GM12873 (cell line): ENCODE measurements around the gene ORAI1.

Experiments used
- TF ChIP-seq, protein P1 (sequence below): IDR thresholded peaks from 2 replicates; pipeline ENCODE4 v1.5.1; 2012; ENCODE audit warnings: low read depth, mild to moderate bottlenecking, moderate library complexity, low read length, control low read depth; ENCODE audit not compliant: insufficient read depth; ENCODE audit errors: missing control alignments

ORAI1 gene

DNA sequence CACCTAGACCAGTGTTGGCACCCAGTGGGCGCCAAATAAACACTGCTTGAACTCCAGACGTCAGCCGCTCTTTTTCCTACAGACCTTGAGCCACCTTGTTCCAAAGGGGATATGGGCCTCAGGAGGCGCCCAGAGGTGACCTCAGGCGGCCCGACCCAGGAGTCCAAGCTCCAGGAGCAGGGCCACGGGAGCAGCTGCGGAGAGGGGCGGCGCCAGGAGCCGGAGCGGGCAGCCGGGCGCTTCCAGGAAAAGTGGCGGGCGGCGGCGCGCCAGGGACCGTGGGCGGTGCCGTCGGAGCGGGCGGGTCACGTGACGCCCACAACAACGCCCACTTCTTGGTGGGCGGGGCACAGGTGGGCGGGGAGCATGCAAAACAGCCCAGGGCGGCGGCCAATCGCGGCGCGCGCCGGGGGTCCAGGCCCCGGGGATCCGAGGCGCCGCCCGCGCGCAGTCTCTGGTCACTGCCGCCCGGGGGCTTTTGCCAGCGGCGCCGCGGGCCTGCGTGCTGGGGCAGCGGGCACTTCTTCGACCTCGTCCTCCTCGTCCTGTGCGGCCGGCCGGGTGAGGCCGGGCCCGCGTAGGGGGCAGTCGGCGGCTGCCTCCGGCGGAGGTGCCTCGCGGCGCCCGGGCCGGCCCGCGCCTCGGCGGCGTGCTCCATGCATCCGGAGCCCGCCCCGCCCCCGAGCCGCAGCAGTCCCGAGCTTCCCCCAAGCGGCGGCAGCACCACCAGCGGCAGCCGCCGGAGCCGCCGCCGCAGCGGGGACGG is at the start of gene ORAI1:
Gene ORAI1, plus strand, starts transcription at position 444 of the 766 bp plus-strand sequence.
- TF ChIP-seq, protein P1, sequence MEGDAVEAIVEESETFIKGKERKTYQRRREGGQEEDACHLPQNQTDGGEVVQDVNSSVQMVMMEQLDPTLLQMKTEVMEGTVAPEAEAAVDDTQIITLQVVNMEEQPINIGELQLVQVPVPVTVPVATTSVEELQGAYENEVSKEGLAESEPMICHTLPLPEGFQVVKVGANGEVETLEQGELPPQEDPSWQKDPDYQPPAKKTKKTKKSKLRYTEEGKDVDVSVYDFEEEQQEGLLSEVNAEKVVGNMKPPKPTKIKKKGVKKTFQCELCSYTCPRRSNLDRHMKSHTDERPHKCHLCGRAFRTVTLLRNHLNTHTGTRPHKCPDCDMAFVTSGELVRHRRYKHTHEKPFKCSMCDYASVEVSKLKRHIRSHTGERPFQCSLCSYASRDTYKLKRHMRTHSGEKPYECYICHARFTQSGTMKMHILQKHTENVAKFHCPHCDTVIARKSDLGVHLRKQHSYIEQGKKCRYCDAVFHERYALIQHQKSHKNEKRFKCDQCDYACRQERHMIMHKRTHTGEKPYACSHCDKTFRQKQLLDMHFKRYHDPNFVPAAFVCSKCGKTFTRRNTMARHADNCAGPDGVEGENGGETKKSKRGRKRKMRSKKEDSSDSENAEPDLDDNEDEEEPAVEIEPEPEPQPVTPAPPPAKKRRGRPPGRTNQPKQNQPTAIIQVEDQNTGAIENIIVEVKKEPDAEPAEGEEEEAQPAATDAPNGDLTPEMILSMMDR: peak; percentile 13

DNA sequence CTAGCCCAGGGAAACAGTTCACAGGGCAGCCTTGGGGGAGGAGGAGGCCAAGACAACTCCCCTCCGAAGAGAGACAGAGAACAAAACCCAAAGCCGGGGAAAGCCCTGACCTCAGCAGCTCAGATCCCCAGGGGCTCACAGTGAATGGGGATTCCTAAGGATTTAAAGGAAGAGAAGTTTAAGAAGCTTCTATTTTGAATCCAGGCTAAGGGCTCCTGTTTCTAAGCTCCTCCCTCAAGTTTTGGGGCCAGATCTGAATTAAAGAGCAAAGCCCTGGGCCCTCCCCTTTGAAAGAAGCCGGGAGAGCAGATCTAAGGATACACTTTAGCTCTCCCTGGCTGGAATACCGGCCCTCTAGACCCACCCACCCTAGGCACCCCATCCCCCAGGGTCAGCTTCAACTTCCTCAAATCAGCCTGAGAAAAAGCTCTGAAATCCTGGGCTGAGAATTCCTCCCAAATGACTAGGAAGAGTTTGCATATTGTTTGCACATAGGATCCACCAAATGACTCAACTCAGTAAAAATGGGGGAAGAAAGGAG is 49.4 kb upstream of the ORAI1 start:
- TF ChIP-seq, protein P1: no peak

DNA sequence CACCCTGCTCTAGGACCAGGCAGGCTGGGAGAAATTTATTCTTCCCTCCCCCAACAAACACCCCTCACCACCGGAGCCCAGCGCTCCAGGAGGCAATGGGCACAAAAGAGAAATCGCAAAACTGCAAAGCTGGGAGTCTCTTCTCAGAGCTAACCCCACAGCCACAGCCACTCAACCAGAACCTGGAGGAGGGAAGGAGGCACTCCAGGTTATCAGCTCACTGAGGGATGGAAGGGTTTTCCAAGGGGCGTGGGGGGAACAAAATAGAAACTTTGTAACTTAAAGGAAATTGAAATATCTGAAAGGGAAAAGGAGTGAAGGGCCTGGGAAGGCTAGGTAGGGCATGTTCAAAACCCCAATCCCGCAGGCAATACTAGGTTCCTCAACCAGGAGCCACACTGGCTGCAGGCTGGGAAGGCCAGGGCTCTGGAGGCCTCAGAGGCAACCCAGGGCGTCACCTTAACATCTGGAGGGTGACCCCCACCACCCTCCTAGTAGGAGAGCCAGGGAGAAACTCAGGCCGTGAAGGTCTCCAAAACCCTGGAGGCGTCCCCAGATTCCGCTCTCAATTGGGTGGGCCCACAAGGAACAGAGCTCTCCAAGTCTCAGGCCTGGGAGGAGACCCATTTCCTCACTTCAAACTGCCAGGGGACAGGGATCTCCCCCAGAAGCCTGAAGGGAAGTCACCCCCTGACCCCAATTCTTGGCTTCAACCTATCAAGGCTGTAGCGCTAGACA is 48.7 kb upstream of the ORAI1 start:
- TF ChIP-seq, protein P1: no peak

DNA sequence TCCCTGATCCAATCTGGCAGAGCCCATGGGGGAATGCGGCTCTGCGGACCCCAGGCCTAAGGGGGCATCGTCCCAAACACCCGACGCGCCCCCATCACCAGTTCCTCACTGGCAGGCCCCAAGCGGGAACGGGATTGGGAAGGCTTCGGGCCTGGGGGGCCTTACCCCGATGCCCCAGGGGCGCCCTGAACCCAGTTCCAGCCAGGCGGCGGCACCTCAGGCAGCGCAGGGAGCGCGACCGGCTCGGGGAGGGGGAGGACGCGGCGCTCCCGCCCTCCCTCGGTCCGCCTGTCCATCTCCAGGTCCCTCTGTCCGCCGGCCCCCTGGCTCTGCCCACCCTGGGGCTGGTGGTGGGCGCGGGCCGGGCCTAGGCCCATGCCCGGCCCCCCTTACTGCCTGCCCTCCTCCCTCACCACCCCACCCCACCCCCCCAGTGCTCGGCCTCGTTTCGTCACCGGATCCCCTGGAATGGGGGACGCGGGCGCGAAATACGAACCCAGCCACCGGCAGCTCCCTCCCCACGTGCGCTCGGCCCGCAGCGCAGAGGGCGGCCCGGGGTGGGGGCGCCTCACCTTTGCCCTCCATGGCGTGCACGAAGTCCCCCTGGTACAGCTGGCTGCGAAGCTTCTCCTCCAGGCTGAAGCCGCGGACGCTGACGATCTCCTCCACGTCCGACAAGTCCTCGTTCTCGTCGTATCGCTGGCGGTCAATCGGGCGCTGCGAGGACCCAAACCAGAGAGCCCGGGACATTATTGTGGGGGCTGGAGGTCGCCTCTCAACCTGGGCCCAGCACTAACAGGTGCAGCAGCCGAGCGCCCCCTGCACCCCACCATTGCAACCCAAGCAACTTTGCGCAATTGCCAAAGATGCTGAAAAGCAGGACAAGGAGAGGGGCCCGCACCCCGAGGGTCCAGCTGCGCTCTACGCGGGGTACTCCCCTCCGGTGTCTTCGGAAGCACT is 47.8 kb upstream of the ORAI1 start:
- TF ChIP-seq, protein P1: peak; percentile 24

DNA sequence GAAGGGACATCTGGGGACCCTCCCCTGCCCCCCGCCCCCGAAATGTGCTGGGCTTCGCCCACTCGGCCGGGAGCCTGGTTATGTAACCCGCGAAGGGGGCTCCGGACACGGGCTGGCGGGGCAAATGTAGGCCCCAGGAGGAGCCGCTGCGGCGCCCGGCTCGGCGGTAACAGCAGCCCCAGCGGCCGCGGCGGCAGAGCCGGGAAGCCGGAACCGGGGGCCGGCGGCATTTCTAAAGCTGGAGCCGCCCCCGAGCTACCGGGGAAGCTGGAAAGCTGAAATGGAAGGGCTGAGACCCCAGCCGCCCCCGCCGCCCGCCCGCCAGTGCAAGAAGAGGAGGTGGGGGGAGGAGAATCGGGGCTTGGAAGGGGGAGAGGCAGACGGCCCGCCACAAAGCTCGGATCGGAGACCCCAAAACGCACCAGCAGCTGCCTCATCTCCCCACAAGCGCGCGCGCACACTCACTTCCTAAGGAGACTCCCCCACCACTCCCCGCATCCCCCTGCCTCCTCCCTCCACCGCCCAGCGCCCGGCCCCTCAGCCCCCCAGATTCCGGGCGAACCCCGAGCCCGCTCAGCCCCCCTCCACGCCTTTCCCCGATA is 47.0 kb upstream of the ORAI1 start:
- TF ChIP-seq, protein P1: no peak

DNA sequence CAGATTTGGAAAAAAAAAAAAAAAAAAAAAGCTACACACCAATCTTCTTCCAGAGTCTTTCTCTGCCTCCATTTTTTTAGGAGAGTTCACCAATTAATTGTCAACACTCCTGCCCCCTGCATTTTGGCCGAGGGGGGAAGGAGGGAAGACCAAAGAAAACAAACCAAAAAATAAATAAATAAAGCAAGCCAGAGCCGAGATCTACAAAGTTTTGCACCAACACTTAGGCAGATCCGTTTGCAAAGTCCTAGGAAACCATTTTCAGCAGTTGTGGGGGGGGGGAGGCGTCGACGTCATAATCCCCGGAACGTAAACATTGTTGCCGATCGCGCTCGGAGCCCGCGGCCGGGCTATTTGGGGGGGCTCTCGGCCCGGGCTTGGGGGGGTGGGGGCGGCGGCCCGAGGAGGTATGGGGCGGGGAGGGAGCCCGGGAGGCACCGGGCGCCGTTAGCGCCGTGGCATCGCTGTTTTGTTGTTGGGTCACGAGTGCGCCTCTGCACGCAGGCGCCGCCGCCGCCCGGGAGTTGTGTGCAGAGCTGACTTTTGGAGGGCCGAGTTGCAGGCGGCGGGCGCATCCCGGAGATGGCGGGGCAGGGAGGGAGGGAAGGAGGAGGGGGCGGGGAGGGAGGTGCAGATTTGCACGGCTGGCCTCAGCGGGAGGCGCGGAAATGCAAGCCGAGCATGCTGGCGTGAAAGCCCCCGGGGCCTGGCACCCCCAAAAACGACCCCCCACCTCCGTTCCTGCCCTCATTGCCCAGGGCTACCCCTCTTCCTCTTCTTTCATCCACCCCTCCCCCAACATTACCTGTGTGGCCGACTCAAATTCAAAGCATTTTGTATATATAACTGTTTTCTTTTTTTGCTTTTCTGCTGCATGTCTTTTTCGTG is 46.1 kb upstream of the ORAI1 start:
- TF ChIP-seq, protein P1: no peak
